PC-3 (cell line): ENCODE measurements around the gene OPTN.

Experiments
- EZH2 ChIP-seq: fragments of 300-600 bp; sonication (generic); IDR thresholded peaks from one replicate; pipeline ENCODE4 v1.6.1; 2017; ENCODE audit warnings: antibody characterized with exemption, mild to moderate bottlenecking, low read length; ENCODE audit not compliant: unreplicated experiment
- EZH2phosphoT487 ChIP-seq: fragments of 300-600 bp; sonication (generic); IDR thresholded peaks from 2 replicates; pipeline ENCODE4 v1.6.1; 2018; ENCODE audit warnings: mild to moderate bottlenecking, antibody characterized with exemption, low read length, borderline replicate concordance
- TF ChIP-seq, protein P1 (sequence below): fragments of 300-600 bp; sonication (generic); conservative IDR thresholded peaks from 2 replicates; pipeline ENCODE4 v1.5.1; 2017; ENCODE audit warnings: antibody characterized with exemption, low read depth, mild to moderate bottlenecking, low read length

DNA sequence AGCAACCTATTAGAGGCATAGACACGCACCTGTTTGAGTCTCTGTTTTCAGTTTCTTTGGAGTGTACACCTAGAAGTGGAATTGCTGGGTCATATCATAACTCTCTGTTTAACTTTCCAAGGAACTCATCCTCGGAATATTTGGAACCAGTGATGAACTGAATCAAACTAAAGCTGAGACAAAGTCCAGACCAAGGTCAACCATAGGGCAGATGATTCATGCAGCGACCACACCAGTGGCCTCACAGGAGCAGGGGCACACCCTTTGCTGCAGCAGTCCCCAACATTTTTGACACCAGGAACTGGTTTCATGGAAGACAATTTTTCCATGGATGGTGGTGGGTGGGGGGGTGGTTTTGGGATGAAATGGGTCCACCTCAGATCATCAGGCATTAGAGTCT lies 4.9 kb upstream of the OPTN start:
- TF ChIP-seq, protein P1, sequence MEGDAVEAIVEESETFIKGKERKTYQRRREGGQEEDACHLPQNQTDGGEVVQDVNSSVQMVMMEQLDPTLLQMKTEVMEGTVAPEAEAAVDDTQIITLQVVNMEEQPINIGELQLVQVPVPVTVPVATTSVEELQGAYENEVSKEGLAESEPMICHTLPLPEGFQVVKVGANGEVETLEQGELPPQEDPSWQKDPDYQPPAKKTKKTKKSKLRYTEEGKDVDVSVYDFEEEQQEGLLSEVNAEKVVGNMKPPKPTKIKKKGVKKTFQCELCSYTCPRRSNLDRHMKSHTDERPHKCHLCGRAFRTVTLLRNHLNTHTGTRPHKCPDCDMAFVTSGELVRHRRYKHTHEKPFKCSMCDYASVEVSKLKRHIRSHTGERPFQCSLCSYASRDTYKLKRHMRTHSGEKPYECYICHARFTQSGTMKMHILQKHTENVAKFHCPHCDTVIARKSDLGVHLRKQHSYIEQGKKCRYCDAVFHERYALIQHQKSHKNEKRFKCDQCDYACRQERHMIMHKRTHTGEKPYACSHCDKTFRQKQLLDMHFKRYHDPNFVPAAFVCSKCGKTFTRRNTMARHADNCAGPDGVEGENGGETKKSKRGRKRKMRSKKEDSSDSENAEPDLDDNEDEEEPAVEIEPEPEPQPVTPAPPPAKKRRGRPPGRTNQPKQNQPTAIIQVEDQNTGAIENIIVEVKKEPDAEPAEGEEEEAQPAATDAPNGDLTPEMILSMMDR = no peak
- TF ChIP-seq EZH2phosphoT487 (no peak), EZH2 (no peak)
